GM18517 (cell line): ENCODE results near the gene OPCML.

ENCODE experiments used
- ATAC-seq: cut with Tn5 transposase; IDR thresholded peaks from one replicate; pipeline ENCODE4 v1.9.1; 2021; ENCODE audit warnings: mild to moderate bottlenecking, moderate library complexity; ENCODE audit not compliant: unreplicated experiment

The OPCML gene

GRCh38 chr11:132839236-132839945 lies 692.9 kb downstream of the OPCML start:
- no peak for ATAC-seq

DNA sequence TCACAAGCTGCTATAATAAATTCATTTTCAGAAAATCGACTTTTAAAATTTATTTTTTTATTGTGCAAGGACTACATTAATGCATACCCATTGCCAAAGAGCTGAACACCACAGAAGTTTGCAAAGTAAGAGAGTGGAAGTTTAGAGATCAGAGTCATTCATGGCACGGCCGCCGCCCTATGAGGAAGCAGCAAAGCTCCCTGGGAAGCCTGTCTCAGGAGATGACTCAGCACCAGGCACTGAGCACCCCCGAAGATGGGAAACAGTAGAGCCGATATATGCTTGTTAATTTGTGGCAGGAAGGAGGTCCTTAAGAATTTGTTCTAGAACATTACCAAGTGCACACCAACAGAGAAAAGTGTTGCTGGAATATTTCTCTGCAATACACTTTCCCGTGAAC lies 693.7 kb downstream of the OPCML start:
- no peak for ATAC-seq

- ATAC-seq = no peak
These were observed 701.0 kb downstream of the OPCML start for GRCh38 chr11:132831272-132831671.

DNA sequence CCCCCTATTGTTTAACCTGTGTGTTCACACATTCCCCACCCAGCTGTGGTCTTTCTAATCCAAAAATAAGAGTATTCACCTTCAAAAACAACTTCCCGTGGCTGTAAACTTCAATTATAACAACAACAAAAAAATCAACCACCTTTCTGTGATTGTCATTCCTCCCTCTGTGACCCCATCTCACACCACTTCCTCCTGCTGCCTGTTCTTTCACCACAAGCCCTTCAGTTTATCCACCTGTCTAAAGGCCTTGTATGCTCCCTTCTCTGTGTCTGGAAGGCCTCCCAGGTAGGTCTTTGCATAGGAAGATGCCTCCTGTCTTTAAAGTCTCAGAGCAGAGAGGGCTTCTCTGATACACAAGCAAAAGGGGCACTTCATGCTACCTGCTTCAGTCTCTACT lies 707.7 kb downstream of the OPCML start:
- no peak for ATAC-seq

- ATAC-seq = no peak
These were observed 710.0 kb downstream of the OPCML start for GRCh38 chr11:132822276-132822675.

DNA sequence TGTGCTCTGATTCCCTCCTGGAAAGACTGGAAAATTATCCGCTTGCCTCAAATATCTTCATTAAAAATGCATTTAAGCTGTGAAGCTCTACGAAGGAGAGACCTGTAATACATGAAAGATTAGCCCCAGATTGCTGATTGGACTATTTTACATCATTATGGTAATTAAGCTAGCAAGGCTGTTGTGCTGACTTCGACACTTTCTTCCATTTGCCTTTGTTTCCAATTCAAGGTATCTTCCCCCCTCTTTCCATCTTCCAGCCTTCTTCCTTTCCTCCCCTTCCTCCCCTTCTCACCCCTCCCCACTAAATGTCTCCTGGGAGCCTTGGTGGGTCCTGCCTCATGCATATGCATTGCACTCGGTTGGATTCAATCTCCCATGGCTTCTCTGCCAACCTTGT lies 710.8 kb downstream of the OPCML start:
- ATAC-seq = no peak

DNA sequence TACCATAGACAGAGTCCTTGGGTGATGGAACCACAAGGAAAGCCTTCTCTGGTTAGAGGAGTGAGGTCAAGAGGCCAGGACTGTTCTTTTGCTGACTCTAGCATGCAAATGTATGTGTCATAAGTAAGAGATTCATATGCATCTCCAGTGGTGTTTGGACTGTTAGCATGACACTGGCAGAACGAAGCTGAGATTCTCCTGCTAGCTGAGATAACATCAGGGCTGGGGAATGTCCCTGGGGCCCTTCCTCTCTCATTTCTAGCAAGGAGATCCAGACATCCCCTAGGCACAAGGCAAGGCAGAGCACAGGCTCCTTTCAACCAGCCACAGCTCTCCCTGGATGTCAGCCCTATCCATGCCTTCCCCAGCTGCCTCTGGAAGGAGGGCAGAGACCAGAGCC lies 711.3 kb downstream of the OPCML start:
- no peak for ATAC-seq

- ATAC-seq = no peak
These were observed 713.4 kb downstream of the OPCML start for GRCh38 chr11:132818951-132819350.

- ATAC-seq = no peak
These were observed 714.9 kb downstream of the OPCML start for GRCh38 chr11:132817387-132817786.

GRCh38 chr11:132814410-132814809 lies 717.9 kb downstream of the OPCML start:
- no peak for ATAC-seq

- ATAC-seq = no peak
These were observed 720.7 kb downstream of the OPCML start for GRCh38 chr11:132811649-132812048.

GRCh38 chr11:132809070-132809469 lies 723.2 kb downstream of the OPCML start:
- ATAC-seq = no peak

DNA sequence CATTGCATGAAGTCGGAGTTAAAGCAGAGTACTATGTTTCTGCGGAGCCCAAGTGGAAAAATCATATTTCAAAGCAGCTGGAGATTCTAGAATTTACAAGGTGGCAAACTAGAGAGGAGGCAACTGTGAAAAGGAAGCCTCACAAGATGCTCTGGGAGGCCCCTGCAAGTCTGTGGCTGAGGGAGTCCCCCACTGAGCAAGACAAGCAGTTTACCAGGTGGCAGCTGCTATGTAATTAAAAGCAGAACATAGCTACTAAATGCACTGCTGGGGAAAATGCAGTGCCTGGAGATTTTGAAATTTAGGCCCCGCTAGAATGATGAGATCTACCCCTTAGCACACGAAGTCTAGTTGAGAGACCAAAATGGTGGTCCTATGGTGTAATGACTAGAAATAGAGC lies 728.0 kb downstream of the OPCML start:
- ATAC-seq = no peak

DNA sequence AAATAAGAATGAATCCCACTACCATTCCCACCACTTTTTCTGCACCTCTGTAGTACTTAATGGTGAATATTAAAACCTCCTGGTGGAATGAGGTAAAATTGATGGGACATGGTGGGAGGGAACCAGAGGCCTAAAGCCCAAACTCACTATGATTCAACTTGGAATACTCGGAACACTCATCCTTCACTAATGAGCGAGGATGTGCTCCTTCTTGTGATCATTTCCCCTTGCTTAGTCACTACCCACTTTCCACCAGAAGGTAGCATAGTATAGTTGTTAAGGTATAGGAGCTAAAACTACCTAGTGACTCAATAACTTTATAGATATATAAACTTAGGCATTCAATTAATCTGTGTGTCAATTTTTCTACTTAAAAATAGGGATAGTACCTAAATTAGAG lies 728.9 kb downstream of the OPCML start:
- ATAC-seq = no peak

DNA sequence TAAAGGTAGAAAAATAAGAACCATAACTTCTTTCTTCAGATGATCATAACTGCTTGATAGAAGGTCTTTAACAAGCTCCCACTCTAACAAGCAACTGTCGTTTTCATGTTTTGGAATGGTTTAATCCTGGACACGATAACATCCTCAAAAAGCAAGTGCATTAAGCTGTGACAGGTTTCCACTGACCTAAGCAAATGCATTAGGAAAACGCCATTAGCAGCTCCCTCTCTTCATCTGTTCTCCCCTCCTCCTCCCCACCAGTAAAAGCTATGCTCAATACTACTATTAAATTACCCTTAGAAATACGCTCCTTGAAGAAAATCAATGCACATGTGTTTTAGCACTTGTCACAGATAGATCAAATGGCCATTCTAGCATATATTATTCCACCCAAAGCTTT lies 729.4 kb downstream of the OPCML start:
- no peak for ATAC-seq

- no peak for ATAC-seq
These were observed 738.5 kb downstream of the OPCML start for GRCh38 chr11:132793831-132794230.

GRCh38 chr11:132792341-132793140 lies 739.8 kb downstream of the OPCML start:
- no peak for ATAC-seq

- no peak for ATAC-seq
These were observed 741.3 kb downstream of the OPCML start for GRCh38 chr11:132790971-132791370.

DNA sequence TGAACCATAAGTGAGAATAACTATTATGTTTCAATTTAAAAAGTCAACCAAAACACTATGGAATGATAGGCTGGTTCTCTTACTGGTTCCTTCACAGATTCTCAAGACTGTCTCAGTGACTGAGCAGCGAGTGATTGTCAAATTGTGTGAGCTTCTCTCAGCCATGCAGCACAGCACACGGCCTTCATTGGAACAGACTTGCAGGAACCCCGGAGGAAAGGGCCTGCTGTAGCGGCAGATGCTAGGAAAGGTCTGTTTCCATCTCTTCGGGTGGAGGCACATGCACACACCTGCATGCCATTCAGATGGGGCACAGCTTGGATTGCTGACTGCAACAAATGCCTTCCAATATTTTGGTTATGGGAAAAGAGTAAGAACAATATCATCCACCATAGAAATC lies 741.8 kb downstream of the OPCML start:
- ATAC-seq = no peak

DNA sequence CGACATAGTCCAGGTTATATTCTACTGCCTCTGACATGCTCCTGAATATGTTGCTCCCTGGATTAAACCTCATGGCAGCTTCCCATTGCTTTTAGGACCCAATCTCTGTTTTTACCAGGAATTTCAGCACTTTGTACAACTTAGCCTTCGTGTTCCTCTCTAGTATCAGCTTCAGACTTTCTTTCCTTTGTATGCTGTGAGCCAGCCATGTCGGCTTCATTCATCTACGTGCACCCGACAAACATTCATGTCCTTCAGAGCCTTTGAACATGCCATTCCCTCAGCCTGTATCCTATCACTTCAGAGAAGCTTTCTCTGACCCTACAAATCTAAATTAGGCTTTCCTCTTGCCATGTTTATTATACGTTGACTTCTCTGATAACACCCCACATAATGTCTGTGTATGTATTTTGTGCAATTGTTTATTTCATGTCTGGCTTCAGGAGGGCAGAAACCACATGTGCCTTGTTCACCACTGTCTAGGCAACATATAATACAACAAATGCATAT lies 743.4 kb downstream of the OPCML start:
- ATAC-seq = no peak

GRCh38 chr11:132785878-132786277 lies 746.4 kb downstream of the OPCML start:
- no peak for ATAC-seq

DNA sequence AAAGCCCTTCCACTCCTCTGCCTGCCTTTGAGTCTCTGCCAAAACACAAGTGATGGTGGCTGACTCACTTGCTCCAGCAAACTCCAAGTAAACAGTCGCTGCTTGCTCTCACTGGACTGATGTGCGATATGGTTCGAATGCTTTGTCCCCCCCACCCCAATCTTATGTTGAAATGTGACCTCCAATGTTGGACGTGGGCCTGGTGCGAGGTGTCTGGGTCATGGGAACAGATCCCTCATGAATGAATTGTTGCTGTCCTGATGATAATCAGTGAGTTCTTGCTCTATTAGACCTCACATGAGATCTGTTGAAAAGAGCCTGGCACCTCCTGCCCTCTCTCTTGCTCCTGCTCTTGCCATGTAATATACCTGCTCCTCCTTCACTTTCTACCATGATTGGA lies 747.9 kb downstream of the OPCML start:
- no peak for ATAC-seq
